SK-N-SH (cell line): ENCODE measurements around the gene PEPD.

Source experiments
- CTCF ChIP-seq: fragments of 200-600 bp; sonication (generic); IDR thresholded peaks from 2 replicates; pipeline ENCODE4 v1.6.1; 2017; ENCODE audit warnings: antibody characterized with exemption, mild to moderate bottlenecking, moderate library complexity
- EP300 ChIP-seq, 2 experiments: IDR thresholded peaks; 2 replicates each; pipeline versions ENCODE4 v1.4.0 to v1.6.1; 2012; ENCODE audit warnings: borderline replicate concordance in 1 of 2, low read depth in 1 of 2, low read length in 1 of 2
- FOXJ3 ChIP-seq: sonication (generic); formaldehyde crosslinking; IDR thresholded peaks from 2 replicates; pipeline ENCODE4 v1.5.1; 2020; ENCODE audit warnings: mild to moderate bottlenecking, missing genetic modification reagents
- FOXM1 ChIP-seq: IDR thresholded peaks from 2 replicates; pipeline ENCODE4 v1.4.0; 2012; ENCODE audit warnings: low read depth, mild to moderate bottlenecking
- NFIC ChIP-seq: IDR thresholded peaks from 2 replicates; pipeline ENCODE4 v1.4.0; 2012; ENCODE audit warnings: borderline replicate concordance
- POLR2AphosphoS5 ChIP-seq: IDR thresholded peaks from 2 replicates; pipeline ENCODE4 v1.6.1; 2012; ENCODE audit warnings: low read depth, low read length
- RAD21 ChIP-seq: IDR thresholded peaks from 2 replicates; pipeline ENCODE4 v1.6.1; 2012; ENCODE audit warnings: mild to moderate bottlenecking, low read length
- RCOR1 ChIP-seq: fragments of 150-350 bp; IDR thresholded peaks from 2 replicates; pipeline ENCODE4 v1.6.1; 2017; ENCODE audit warnings: antibody characterized with exemption, low read length
- REST ChIP-seq: IDR thresholded peaks from 2 replicates; pipeline ENCODE4 v1.6.1; 2012; ENCODE audit warnings: mild to moderate bottlenecking, low read depth, low read length, moderate library complexity
- SIN3A ChIP-seq: IDR thresholded peaks from 2 replicates; pipeline ENCODE4 v1.6.1; 2012; ENCODE audit warnings: low read depth, mild to moderate bottlenecking, low read length, moderate library complexity, borderline replicate concordance
- TAF1 ChIP-seq: IDR thresholded peaks from 2 replicates; pipeline ENCODE4 v1.6.1; 2012; ENCODE audit warnings: low read depth, mild to moderate bottlenecking, low read length, moderate library complexity, borderline replicate concordance

DNA sequence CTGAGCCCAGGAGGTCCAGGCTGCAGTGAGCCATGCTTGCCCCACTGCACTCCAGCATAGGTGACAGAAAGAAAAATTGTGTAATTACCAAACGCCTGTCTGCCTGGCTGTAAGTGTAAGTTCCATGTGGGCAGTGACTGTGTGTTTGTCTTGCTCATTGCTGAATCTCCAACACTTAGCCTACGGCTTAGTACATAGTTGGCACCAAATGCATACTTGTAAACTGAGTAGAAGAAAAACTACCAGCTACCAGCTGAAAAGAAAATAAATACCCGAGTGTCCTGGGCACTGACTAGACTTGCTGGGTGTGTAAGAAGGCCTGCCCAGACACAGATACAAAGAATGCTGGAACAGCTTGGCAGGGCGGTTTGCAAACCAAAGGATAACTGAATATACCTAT lies 150.8 kb downstream of the PEPD start:
- TF ChIP-seq CTCF: no peak
- TF ChIP-seq REST: no peak
- TF ChIP-seq SIN3A: no peak
- TF ChIP-seq TAF1: no peak
- no peak for TF ChIP-seq RAD21
- no peak for TF ChIP-seq POLR2AphosphoS5
- no peak for TF ChIP-seq NFIC
- no peak for TF ChIP-seq FOXM1
- TF ChIP-seq RCOR1: no peak
- no peak for TF ChIP-seq EP300 (IDR thresholded peaks at IDR 0.05; ENCODE audit: borderline replicate concordance in 1 of 2, low read depth in 1 of 2, low read length in 1 of 2)
- no peak for TF ChIP-seq FOXJ3 (CRISPR knock-in tag)
